ENCODE measurements around the gene KLHL21. TPM values are rescaled to one million over a fixed set of nuclear protein-coding genes. Genes with fewer than 3 reads are reported as not detected.

Gene KLHL21
- total RNA-seq, 1 donor from 2014 or later, result 22.6 TPM

GRCh38 chr1:6580593-6581409 is 21.9 kb downstream of the KLHL21 start:
- peak; percentile 58 for DNase-seq
- Histone ChIP-seq H3K4me3 (peak overlapping the region; percentile 90), H3K9me3 (no peaks in the 10 kb centered on the region), H3K36me3 (peaks cover 4% of the 10 kb centered on the region), H3K4me1 (peaks cover 41% of the 10 kb centered on the region), H3K27ac (peak overlapping the region; percentile 94), H3K27me3 (ENCODE audit: low read depth) (no peaks in the 10 kb centered on the region)
- intact Hi-C loops (cut with DNase I), result no loop called here
- TF ChIP-seq CTCF (IDR thresholded peaks at IDR 0.05), result no peak
- ATAC-seq, result no peak

GRCh38 chr1:6580119-6580592 is 22.5 kb downstream of the KLHL21 start:
- H3K4me3 ChIP-seq, result peak overlapping the region; percentile 90
- intact Hi-C loops (cut with DNase I), result no loop called here
- H3K27ac ChIP-seq, result peak overlapping the region; percentile 94
- no peak for TF ChIP-seq CTCF (IDR thresholded peaks at IDR 0.05)
- no peak for DNase-seq
- H3K9me3 ChIP-seq, result no peaks in the 10 kb centered on the region
- H3K4me1 ChIP-seq, result peaks cover 41% of the 10 kb centered on the region
- H3K27me3 ChIP-seq (ENCODE audit: low read depth), result no peaks in the 10 kb centered on the region
- peaks cover 4% of the 10 kb centered on the region for H3K36me3 ChIP-seq
- peak; percentile 60 to 63 for ATAC-seq

GRCh38 chr1:6579374-6580118 is 23.1 kb downstream of the KLHL21 start, which contains the start of gene ZBTB48:
TSS of gene ZBTB48 (plus strand) at chr1:6579994. CDS start at chr1:6580610, 616 bp downstream.
- no peak for TF ChIP-seq CTCF (IDR thresholded peaks at IDR 0.05)
- H3K27ac ChIP-seq, result peak within 1 kb of the TSS; percentile 94
- ATAC-seq, result peak; percentile 98 to 99
- H3K4me1 ChIP-seq, result peaks cover 41% of the 10 kb centered on the region
- H3K27me3 ChIP-seq (ENCODE audit: low read depth), result no peaks in the 10 kb centered on the region
- no peaks in the 10 kb centered on the region for H3K9me3 ChIP-seq
- peak within 1 kb of the TSS; percentile 90 for H3K4me3 ChIP-seq
- intact Hi-C loops (cut with DNase I), result no loop called here
- peak; percentile 100 for DNase-seq
- H3K36me3 ChIP-seq, result peaks cover 4% of the 10 kb centered on the region

- intact Hi-C loops (cut with DNase I), result no loop called here
- H3K27me3 ChIP-seq (ENCODE audit: low read depth), result no peaks in the 10 kb centered on the region
- peaks cover 41% of the 10 kb centered on the region for H3K4me1 ChIP-seq
- H3K27ac ChIP-seq, result peak overlapping the region; percentile 94
- no peak for TF ChIP-seq CTCF (IDR thresholded peaks at IDR 0.05)
- no peaks in the 10 kb centered on the region for H3K36me3 ChIP-seq
- H3K9me3 ChIP-seq, result no peaks in the 10 kb centered on the region
- H3K4me3 ChIP-seq, result peak overlapping the region; percentile 90
- DNase-seq, result no peak
- ATAC-seq, result no peak
Observed at GRCh38 chr1:6578624-6579373, 23.9 kb downstream of the KLHL21 start.
